SK-N-SH treated with all-trans-retinoic acid at 6 μM for 48 hours (cell line): Measurements from ENCODE around the gene ERP27.

ENCODE experiments used
- ARNTL ChIP-seq: fragments of 450-650 bp; formaldehyde crosslinking; IDR thresholded peaks from 2 replicates; pipeline ENCODE4 v1.5.0; 2020; ENCODE audit warnings: low read depth, mild to moderate bottlenecking, moderate library complexity, borderline replicate concordance
- BACH2 ChIP-seq: fragments of 250-450 bp; sonication (Bioruptor Pico); IDR thresholded peaks from 2 replicates; pipeline ENCODE4 v1.9.0; 2021; ENCODE audit warnings: mild to moderate bottlenecking, borderline replicate concordance
- CSDC2 ChIP-seq: fragments of 250-450 bp; sonication (Bioruptor Pico); IDR thresholded peaks from 2 replicates; pipeline ENCODE4 v1.5.0; 2020; ENCODE audit warnings: mild to moderate bottlenecking, moderate library complexity
- GLIS3 ChIP-seq: fragments of 250-450 bp; sonication (Bioruptor Pico); IDR thresholded peaks from 2 replicates; pipeline ENCODE4 v1.5.0; 2020; ENCODE audit warnings: mild to moderate bottlenecking, moderate library complexity
- RARB ChIP-seq: fragments of 250-450 bp; sonication (Bioruptor Pico); IDR thresholded peaks from 2 replicates; pipeline ENCODE4 v1.8.0; 2021; ENCODE audit warnings: mild to moderate bottlenecking, moderate library complexity
- SNAI2 ChIP-seq: fragments of 250-450 bp; sonication (Bioruptor Pico); IDR thresholded peaks from 2 replicates; pipeline ENCODE4 v1.5.0; 2020; ENCODE audit warnings: mild to moderate bottlenecking, moderate library complexity
- TOX ChIP-seq: fragments of 250-450 bp; sonication (Bioruptor Pico); IDR thresholded peaks from 2 replicates; pipeline ENCODE4 v1.8.0; 2021; ENCODE audit warnings: mild to moderate bottlenecking, moderate library complexity, borderline replicate concordance
- TSHZ2 ChIP-seq: fragments of 250-450 bp; sonication (Bioruptor Pico); IDR thresholded peaks from 2 replicates; pipeline ENCODE4 v1.5.0; 2020; ENCODE audit warnings: mild to moderate bottlenecking, moderate library complexity
- ZFP3 ChIP-seq: fragments of 250-450 bp; sonication (Bioruptor Pico); IDR thresholded peaks from 2 replicates; pipeline ENCODE4 v1.5.0; 2020; ENCODE audit warnings: mild to moderate bottlenecking, moderate library complexity

GRCh38 chr12:14871247-14871646 is 67.1 kb downstream of the ERP27 start:
- TF ChIP-seq CSDC2 (CRISPR knock-in tag): no peak
- no peak for TF ChIP-seq TSHZ2 (CRISPR knock-in tag)
- no peak for TF ChIP-seq RARB
- TF ChIP-seq BACH2 (CRISPR knock-in tag): no peak
- TF ChIP-seq ARNTL (CRISPR knock-in tag): no peak
- no peak for TF ChIP-seq SNAI2
- no peak for TF ChIP-seq GLIS3 (CRISPR knock-in tag)
- no peak for TF ChIP-seq ZFP3
- TF ChIP-seq TOX (CRISPR knock-in tag): no peak
